Stimulated activated CD4-positive, alpha-beta T cell treated with anti-CD3 and anti-CD28 coated beads, Interleukin-4, amount 100 ng/mL, for 48 hours (primary cell): ENCODE measurements around the gene OSBP2.
"Not testable (repeated sequence)": the region's sequence is repeated elsewhere in the genome, so short reads cannot be mapped to it uniquely, and the experiment has no call there.

Source experiments
- DNase-seq, 2 donors: peaks; one replicate each; pipeline ENCODE4 v3.0.0-alpha.2; 2020; ENCODE audit warnings: low read depth in 2 of 2

Gene OSBP2

DNA sequence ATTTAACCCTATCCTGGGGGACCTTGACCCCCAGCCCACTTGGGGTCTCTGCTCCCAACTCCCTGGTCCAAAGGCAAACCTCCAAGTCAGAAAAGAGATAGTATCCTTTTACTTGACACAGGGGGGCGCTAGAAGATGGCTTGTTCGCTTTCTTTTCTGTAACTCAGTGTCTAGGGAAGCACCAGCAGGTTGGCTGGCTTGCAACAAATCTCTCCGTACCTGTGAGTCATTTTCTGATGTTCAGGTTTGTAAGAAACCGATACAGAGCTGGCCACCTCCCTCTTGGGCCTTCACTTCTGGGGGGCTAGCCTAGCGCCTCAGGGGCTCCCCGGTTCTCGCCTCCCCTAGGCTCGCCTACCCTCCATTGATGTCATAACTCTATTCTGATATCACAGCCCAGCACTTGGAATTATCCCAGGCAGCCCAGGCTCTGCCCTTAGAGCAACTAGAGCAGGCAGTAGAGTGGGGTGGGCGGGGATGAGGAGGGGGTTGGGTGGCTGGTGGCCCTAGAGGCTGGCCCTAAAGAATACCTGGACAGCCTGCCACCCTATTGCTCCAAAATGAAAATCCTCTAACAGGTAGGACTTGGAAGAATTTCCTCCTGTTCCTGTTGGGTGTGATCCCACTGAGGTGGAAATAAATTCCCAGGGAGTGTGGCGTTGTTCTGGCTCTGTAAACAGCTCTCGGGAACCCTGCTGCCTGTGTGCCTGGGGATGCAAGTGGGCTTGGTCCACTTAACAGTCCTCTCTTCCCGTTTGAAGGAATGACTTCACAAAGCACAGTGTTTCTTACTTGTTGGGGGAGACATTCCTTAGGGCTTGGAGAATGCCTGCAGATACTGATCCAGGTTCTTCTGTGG, 69.4 kb downstream of the OSBP2 start:
- DNase-seq: peak in 1 of 2 donors; percentile 20

DNA sequence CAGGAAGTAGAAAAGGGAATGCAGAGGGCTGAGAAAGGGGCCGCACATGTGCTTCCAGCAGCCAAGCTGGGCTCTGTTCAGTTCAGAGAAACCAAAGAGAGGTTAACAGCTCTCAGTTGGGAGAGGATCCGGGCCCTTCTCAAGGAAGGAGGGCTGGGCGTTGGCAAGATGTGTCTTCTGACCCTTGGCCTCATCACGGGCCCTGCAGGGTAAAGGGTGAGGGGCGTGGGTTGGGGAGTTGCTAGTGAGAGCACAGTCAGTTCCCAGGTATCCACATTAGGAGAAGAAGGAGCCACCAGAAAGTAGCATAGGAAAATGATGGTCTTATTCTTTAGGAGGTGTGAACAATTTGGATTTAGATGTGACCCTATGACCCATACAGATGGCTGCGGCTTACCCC, 73.0 kb downstream of the OSBP2 start:
- DNase-seq: no peak

DNA sequence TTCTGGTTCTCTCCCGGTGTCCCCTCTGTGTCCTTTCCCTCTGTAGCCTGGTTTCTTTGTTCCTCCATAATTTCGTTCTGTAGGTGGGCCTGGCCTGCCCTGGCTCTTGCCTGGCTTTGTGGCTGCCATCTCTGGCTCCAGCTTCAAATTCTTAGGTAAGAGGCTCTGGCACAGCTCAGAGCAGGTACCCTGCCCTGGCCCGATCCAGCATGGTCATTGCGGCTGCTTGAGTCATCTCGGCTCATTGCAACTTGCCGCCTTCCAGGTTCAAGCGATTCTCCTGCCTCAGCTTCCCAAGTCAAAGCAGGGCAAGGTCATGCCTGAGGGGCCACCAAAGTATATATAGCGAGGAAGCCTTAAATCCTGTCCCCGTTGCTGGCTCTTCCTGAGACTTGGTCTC, 76.0 kb downstream of the OSBP2 start:
- no peak for DNase-seq

DNA sequence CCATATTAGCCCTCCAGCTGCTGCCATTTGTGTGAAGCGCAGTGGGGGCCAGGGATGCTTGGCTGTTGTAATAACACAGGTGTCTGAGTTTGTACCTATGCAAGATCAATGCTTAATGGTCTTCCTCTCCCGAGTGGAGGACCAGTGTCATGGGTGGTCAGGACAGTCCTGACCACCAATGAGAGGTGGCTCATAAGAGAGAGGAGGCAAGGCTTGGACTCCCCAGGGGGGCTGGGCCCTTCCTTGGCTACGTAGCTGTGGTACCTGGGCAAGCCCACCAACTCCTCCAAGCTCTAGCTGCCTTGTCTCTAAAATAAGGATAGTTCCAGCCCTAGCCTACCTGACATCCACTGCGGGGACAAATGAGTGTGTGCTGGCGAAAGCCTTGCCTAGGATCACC, 79.2 kb downstream of the OSBP2 start:
- no peak for DNase-seq

DNA sequence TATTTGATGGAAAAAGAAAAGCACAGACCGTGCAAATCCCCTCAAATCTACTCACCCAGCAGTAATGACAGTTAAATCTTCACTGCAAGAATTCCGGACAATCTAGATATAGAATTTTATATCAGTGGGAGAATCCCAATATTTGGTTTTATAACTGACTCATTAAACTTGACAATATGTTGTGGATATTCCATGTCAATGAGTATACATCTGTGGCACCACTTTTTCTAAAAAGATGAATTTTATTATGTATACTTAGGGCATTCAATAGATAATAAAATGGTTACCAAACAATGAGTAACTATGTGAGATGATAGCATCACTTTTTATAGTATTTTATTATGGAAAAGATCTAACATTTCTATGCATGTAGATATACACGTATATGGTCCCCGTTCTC, 79.9 kb downstream of the OSBP2 start:
- no peak for DNase-seq

DNA sequence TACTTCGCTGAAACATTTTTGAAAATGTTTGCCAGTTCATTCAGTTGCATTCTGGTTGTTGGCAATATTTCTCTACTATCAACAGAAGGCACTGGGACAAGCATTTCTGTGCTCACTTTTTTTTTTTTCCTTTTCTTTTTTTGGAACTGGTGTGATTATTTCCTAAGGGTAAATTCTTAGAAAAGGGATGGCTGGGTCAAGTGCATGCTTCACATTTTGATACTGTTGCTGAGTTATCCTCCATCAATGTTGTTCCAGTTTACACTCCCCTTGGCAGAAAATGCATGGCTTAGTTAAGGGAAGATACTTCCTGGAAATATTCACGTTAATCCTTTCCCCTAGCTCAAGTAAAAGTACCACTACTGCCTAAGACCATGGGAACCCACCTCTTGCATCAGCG, 81.8 kb downstream of the OSBP2 start:
- no peak for DNase-seq

DNA sequence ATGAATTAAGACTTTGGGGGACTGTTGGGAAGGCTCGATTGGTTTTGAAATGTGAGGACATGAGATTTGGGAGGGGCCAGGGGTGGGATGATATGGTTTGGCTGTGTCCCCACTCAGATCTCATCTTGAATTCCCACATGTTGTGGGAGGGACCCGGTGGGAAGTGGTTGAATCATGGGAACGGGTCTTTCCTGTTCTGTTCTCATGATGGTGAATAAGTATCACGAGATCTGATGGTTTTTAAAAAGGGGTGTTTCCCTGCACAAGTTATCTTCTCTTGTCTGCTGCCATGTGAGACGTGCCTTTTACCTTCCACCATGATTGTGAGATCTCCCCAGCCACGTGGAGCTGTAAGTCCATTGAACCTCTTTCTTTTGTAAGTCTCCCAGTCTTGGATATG, 82.5 kb downstream of the OSBP2 start:
- not testable (repeated sequence) for DNase-seq

DNA sequence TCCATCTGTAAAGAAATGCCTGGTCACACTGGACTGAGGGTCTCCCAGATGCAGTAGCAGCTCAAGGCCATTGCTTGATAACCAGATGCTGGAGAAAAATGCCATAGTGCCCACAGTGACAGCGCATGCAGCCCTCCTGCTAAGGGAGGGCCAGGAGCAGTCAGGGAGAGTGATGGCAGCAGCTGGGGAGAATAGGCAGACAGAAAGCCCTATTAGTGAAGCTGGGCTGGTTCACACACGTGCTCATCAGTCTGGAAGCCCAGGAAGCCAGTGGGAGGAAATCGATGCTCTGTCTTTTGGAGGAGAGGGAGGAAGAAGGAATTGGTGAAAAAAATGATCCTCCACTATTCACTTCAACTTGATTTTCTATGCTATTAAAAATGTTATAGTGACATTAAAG, 82.9 kb downstream of the OSBP2 start:
- no peak for DNase-seq

DNA sequence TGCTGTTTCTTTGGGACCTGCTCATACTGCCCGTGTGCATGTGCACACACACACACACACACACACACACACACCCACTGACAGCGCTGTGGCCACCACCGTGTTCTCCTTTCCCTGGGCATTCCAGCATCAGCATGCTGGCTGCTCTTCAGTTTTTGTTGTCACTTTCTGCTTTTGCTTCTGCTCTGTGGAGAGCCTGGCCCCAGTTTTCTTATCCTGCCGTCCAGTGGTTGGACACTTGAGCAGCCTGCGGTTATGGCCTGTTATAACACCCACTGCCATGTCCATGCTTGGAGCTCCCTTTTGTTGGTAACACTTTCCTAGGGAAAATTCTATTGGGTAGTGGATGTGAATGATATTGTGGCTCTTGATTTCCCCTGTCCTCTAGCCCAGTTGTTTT, 83.6 kb downstream of the OSBP2 start:
- no peak for DNase-seq

DNA sequence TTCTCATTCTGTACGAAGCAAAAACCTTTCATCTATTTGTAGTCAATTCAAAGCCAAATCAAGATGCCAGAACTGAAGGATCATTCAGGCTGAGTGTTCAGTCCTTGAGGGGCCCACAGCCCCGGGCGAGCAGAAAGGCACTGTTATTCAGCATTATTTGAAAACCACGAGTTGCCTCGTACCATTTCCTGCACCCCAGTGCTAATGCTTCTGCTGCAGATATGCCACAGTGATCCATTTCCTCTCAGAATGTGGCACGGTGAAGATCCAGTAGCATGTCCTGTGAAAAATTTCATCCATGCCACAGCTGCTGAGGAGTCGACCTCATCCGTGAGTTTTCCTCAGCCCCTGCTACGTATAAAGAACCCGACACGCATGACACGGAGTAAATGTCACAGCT, 85.4 kb downstream of the OSBP2 start:
- no peak for DNase-seq

DNA sequence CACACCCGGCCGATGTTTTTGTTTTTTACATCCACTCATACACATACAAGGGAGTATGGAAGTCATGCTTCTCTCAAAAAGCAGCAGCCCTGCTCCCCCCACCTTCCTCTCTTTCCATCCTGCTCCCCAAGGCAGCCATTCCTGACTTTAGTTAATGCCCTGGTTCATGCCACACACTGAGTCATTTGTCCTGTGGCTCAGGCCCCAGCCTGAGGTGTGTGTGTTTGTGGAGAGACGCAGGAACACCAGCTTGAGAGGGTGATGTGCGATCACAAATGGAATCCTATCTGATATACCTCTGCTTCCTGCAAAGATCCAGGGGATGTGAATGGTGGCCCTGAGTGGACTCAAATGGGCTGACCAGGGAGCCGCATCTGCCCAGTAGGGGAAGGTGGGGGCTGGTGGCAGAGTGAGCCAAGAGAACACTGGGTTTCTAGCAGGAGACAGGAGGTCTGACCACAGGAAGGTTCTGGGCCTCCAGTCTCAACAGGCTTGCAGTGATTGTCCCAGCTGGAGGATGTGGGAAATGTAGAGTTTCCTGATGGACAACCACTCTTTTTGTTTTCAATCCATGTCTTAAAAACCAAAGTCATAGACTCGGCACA, 86.7 kb downstream of the OSBP2 start:
- no peak for DNase-seq

DNA sequence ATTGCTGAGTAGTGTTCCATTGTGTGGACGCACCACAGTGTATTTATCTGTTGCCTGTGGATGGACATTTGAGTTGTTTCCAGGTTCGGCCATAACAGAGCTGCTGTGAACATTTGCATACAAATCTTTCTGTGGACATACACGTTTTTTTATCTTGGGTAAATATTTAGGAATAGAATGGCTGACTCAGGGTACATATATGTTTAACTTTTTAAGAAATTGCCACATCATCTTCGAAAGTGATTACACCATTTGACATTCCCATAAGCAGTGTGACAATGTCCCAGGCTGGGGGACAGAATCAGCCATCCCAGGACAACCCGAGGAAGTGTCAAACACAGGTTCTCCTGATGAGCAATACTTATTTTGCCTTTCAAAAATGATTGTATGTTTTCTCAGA, 87.9 kb downstream of the OSBP2 start:
- no peak for DNase-seq

DNA sequence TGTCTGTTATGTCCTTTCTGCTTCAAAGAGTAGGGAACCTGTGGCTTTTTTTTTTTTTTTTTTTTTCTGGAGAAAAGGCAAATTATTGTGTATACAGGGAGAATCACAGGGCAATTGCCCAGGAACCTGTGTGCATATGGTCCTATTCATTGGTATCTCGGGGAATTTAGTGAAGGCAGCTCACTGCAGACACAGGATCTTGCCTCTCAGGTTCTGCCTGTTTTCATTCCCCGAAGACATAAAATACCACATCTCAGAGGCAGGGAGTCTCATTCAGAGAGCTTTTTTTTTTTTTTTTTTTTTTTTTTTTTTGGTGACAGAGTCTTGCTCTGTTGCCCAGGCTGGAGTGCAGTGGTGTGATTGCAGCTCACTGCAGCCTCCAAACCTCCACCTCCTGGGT, 88.3 kb downstream of the OSBP2 start:
- DNase-seq: no peak

DNA sequence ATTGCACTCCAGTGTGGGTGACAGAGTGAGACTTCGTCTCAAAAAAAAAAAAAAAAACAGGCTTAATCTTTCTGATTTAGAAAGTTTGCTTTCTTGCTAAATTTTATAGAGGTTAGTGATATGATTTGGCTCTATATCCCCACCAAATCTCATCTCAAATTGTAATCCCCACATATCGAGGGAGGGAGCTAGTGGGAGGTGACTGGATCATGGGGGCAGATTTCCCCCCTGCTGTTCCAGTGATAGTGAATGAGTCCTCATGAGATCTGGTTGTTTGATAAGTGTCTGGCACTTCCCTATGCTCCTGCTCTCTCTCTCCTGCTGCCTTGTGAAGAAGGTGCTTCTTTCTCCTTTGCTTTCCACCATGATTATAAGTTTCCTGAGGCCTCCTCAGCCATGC, 90.9 kb downstream of the OSBP2 start:
- DNase-seq: no peak

DNA sequence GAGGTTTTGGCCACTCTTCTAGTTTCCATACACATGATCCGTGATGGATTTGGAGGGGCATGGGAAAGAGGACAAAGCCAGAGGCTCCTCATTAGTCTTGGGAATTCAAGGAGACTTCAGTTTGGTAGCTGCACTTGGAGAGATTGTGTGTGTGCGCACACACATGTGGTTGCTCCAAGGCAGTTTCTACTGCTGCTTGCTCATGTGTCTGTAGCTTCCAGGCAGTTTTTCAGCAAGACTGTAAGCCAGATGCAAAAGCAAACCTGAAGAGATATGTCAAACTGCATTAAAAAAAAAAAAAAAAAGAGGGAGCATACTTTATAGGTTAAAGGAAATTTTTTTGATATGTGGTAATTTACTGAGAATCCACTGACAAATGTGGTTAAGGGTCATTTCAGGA, 95.7 kb downstream of the OSBP2 start:
- DNase-seq: no peak

DNA sequence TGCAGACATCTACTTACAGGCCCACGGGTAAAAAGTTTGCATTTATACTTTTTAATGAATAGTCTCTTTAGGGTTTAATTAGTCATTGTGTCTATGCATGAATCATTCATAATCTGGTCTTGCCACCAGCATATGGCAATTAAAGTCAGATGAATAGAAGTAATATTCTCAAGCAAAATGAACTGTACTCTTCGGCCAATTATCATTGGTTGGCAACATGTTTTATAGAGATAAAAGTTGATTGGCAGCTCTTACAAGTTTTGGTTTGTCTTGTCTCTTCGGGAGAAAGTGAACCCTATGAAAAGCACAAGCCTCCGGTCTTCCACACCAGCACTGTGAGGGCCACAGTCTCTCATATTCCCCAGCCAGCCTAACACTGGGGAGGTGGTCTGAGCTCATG, 97.8 kb downstream of the OSBP2 start:
- no peak for DNase-seq

DNA sequence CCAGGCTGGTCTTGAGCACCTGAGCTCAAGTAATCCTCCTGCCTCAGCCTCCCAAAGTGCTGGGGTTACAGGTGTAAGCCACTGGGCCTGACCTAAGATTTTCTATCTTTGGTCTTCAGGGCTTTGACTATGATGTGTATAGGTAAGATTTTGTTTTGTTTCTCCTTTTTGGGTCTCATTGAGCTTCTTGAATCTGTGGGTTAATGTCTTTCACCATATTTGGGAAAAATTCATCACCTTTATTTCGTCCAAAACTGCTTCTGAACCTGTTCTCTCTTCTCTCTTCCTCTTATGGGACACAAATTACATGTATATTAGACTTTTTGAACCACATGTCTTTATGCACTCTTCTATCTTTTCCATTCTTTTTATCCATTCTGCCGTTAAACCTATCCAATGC, 100.4 kb downstream of the OSBP2 start:
- no peak for DNase-seq

DNA sequence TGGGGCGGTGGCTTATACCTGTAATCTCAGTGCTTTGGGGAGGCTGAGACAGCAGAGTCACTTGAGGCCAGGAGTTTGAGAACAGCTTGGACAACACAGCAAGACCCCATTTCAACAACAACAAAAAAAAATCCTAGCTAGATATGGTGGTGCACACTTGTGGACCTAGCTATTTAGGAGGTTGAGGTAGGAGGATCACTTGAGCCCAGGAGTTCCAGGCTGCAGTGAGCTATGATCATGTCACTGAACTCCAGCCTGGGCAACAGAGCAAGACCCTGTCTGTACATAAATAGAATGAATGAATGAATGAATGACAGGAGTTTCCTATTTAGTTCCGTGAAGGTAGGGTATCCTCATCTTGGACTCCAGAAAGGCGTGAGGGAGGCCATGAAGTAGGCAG, 107.0 kb downstream of the OSBP2 start:
- DNase-seq: no peak

DNA sequence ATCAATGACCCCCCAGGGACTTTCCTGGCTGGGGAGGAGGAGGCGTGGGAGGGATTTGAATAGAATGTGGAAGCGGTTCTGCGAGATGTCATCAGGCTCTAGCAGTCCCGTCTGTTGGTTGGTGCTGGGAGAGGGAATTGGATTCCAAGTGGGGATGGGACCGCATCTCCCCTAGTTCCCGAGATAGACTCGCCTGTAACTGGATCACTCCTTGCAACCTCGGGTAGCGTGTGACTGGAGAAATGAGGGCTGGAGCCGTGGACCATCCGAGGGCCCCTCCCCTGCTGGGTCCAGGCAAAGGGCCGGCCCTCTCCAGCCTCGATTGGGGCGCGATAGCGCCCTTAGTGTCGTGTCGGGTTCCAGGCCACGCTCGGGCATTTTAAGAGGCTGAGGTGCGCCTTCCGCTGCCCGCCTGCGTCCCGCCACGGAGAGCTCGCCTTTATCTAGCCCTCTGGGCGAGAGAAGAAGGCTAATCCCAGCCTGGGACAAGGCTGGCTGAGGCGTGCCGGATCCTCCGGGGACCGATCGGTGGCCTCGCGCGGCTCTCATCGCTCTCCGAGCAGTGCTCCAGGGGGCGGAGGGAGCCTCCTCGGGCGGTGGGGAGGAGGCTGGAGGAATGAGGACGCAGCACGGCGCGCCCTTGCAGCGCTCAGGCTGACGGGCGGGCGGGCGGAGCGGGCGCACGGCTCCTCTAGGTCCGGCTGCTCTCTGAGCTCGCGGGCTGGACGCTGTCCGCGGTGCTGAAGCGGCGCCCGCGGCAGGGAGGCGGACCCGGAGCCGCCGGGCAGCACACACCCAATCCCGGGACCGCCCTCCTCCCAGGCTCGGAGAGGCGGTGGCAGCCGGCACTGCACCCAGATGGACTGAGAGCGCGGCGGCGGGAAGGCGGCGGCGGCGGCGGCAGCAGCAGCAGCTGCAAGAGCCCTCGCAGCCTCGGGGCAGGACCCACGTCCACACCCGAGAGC, 107.8 kb downstream of the OSBP2 start:
- peak; percentile 69 to 70 for DNase-seq

DNA sequence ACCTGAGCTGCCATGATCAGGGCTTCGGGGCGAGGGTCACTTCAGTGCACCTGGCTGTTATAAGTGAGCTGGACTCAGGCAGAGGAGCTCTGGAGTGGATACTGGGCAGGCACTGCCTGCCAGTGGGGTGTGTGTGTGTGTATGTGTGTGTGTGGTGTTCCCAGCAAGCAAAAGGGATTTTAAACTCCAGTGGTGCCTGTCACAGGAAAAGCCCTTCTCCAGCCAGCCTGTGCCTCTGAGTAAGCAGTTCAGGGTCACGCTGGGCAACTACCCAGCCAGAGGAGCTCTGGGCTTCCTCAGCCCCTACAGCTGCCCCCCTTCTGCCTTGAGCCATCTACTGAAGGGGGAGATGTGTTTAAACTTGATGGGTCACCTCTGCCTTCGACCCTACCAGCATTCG, 109.0 kb downstream of the OSBP2 start:
- no peak for DNase-seq

DNA sequence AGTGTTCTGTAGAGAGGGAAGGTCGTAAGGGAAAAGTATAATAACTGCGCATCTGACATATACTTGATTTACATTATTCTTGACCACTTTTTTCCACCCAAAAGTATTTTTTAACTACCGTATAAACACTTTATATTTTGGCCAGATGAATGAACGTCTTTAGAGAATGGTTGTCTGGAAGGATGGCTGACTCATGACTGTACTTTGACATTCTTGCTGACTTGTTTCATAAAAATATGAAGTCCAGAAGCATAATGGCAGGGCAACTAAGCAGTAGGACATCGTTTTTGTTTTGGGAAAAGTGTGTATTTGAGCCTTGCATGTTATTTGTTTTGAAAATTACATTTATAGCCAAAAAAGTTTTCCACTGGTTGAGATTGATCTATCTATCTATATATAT, 110.0 kb downstream of the OSBP2 start:
- no peak for DNase-seq

DNA sequence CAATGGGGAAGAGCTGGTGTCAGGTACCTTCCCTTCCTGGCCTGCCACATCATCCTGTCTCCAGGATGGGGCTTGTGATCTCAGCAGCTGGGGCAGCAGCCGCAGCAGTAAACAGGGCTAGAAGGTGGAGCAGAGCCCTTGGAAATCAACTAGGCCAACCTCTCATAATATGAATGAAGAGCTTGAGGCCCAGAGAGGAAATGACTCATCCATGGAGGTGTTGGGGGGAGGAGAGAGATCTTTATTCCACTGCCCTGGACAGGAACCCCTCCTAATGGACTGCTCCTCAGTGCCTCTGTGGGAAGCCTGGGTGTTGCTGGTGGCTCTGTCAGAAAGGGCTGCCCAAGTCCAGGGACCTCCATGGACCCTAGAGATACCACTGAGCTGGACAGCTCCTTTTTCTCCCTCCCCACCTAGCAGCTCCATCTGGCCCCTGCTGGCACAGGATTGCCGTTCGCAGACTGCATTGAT, 111.8 kb downstream of the OSBP2 start:
- DNase-seq: no peak
